HUDEP-2 (cell line): ENCODE data around the gene CP.
"Not testable (repeated sequence)": the region's sequence is repeated elsewhere in the genome, so short reads cannot be mapped to it uniquely, and the experiment has no call there.

ENCODE experiments used
- DNase-seq, 76 experiments: peaks; one replicate each; lab custom pipeline; 2025; ENCODE audit not compliant: unreplicated experiment in 76 of 76; lab: John Stamatoyannopoulos, UW

The CP gene

GRCh38 chr3:149221783-149222517 lies at the start of gene CP:
Gene CP, minus strand, starts transcription at chr3:149221829. Its CDS starts 37 bp downstream, at chr3:149221792.
- no peak for DNase-seq

- DNase-seq = no peak
These were observed 48.6 kb upstream of the CP start for GRCh38 chr3:149270180-149270579.

GRCh38 chr3:149269687-149270086 lies 48.1 kb upstream of the CP start:
- no peak for DNase-seq

GRCh38 chr3:149267565-149267964 lies 45.9 kb upstream of the CP start:
- no peak for DNase-seq

- no peak for DNase-seq
These were observed 45.1 kb upstream of the CP start for GRCh38 chr3:149266736-149267135.

- DNase-seq = no peak
These were observed 42.2 kb upstream of the CP start for GRCh38 chr3:149263856-149264255.

GRCh38 chr3:149258714-149259113 lies 37.1 kb upstream of the CP start:
- DNase-seq = no peak

- DNase-seq = peak in 13 of 76 experiments; percentile 1 to 18 (median 6)
These were observed 36.7 kb upstream of the CP start for GRCh38 chr3:149258298-149258697.

GRCh38 chr3:149252272-149252671 lies 30.6 kb upstream of the CP start:
- DNase-seq = no peak

- DNase-seq = no peak
These were observed 29.6 kb upstream of the CP start for GRCh38 chr3:149251186-149251585.

GRCh38 chr3:149247929-149248691 lies 26.5 kb upstream of the CP start:
- no peak for DNase-seq

- DNase-seq = no peak
These were observed 25.5 kb upstream of the CP start for GRCh38 chr3:149247008-149247710.

- DNase-seq = no peak
These were observed 24.3 kb upstream of the CP start for GRCh38 chr3:149245738-149246451.

GRCh38 chr3:149243540-149243939 lies 21.9 kb upstream of the CP start:
- no peak for DNase-seq

- no peak for DNase-seq
These were observed 17.8 kb upstream of the CP start for GRCh38 chr3:149239357-149239936.

- not testable (repeated sequence) for DNase-seq
These were observed 16.6 kb upstream of the CP start for GRCh38 chr3:149238268-149238667.

GRCh38 chr3:149235599-149236424 lies 14.2 kb upstream of the CP start:
- DNase-seq = no peak

- DNase-seq = peak in 4 of 76 experiments; percentile 14 to 18 (median 18)
These were observed 13.1 kb upstream of the CP start for GRCh38 chr3:149234671-149235245.

- DNase-seq = peak in 23 of 76 experiments; percentile 5 to 58 (median 24)
These were observed 11.7 kb upstream of the CP start for GRCh38 chr3:149233323-149233722.
